Activated B cell treated with CpG ODN at 0.5 μM for 24 hours (primary cell): ENCODE data around the gene CHST14. TPM values are rescaled to one million over a fixed set of nuclear protein-coding genes. Genes with fewer than 3 reads are reported as not detected.
A peak's percentile ranks its signal among the peaks of the same experiment; 100 is the strongest.

ENCODE experiments used
- ATAC-seq: fragments of 200-7000 bp; cut with Tn5 transposase; one replicate; pipeline ENCODE4 v1.10.0; 2021; ENCODE audit warnings: low read depth, mild to moderate bottlenecking, moderate library complexity
- CTCF ChIA-PET: fragments of 350-600 bp; sonication (Branson Sonifier 250); formaldehyde crosslinking; loops from one replicate; lab custom pipeline; 2021; ENCODE audit warnings: antibody characterized with exemption; lab: Charles Lee
- POLR2A ChIA-PET: fragments of 350-600 bp; sonication (Branson Sonifier 250); formaldehyde crosslinking; loops from one replicate; lab custom pipeline; 2021; ENCODE audit warnings: antibody characterized with exemption; lab: Charles Lee
- DNase-seq: peaks from one replicate; pipeline ENCODE4 v3.0.0; 2022
- H3K27ac Mint-ChIP-seq: one replicate; pipeline ENCODE4 v1.8.0; 2020; ENCODE audit warnings: mixed read lengths
- H3K27me3 Mint-ChIP-seq: one replicate; pipeline ENCODE4 v1.8.0; 2021; ENCODE audit warnings: mixed read lengths
- H3K36me3 Mint-ChIP-seq: one replicate; pipeline ENCODE4 v1.8.0; 2021; ENCODE audit warnings: low read depth, mixed read lengths
- H3K4me1 Mint-ChIP-seq: one replicate; pipeline ENCODE4 v1.8.0; 2021; ENCODE audit warnings: mixed read lengths
- H3K4me3 Mint-ChIP-seq: one replicate; pipeline ENCODE4 v1.8.0; 2020; ENCODE audit warnings: mild to moderate bottlenecking, mixed read lengths
- H3K9me3 Mint-ChIP-seq: one replicate; pipeline ENCODE4 v1.8.0; 2020; ENCODE audit warnings: mixed read lengths
- CTCF ChIP-seq: fragments of 200-600 bp; IDR thresholded peaks from one replicate; pipeline ENCODE4 v1.8.0; 2022; ENCODE audit warnings: antibody characterized with exemption, mild to moderate bottlenecking
- intact Hi-C: fragments of 100-400 bp; cut with micrococcal nuclease; formaldehyde crosslinking; loops from one replicate; pipeline ENCODE4 v1.15.1; 2024
- total RNA-seq: library from RNA; stranded (reverse); gene quantifications from 2 replicates; pipeline ENCODE4 v1.2.3, GENCODE V29; 2022

The CHST14 gene
- total RNA-seq, 1 donor from 2014 or later, result 10.2 TPM

- intact Hi-C loops, result no loop called here
- H3K4me1 Mint-ChIP-seq, result no peaks in the 10 kb centered on the region
- TF ChIP-seq CTCF, result no peak
- no peak overlapping the region for H3K27ac Mint-ChIP-seq
- DNase-seq, result no peak
- no peak for ATAC-seq
- H3K9me3 Mint-ChIP-seq, result no peaks in the 10 kb centered on the region
- H3K4me3 Mint-ChIP-seq, result no peak overlapping the region
- ChIA-PET CTCF (no interaction called here), POLR2A (interaction anchor here (0.6 kb wide), 1 partner anchor 90 kb away, joined by 3 read pairs; no protein-coding TSS in a partner anchor)
- peaks cover 37% of the 10 kb centered on the region for H3K27me3 Mint-ChIP-seq
- no peaks in the 10 kb centered on the region for H3K36me3 Mint-ChIP-seq
Observed at GRCh38 chr15:40499931-40500330, 29.1 kb downstream of the CHST14 start.

- DNase-seq (no peak), ATAC-seq (no peak)
- H3K4me3 Mint-ChIP-seq, result no peak overlapping the region
- no peak overlapping the region for H3K27ac Mint-ChIP-seq
- peaks cover 36% of the 10 kb centered on the region for H3K27me3 Mint-ChIP-seq
- intact Hi-C loops, result no loop called here
- CTCF ChIA-PET, result no interaction called here
- no peaks in the 10 kb centered on the region for H3K4me1 Mint-ChIP-seq
- TF ChIP-seq CTCF, result no peak
- no peaks in the 10 kb centered on the region for H3K9me3 Mint-ChIP-seq
- H3K36me3 Mint-ChIP-seq, result no peaks in the 10 kb centered on the region
- POLR2A ChIA-PET, result interaction anchor here (0.6 kb wide), 1 partner anchor 89 kb away, joined by 3 read pairs; no protein-coding TSS in a partner anchor
Observed at GRCh38 chr15:40500568-40501330, 30.0 kb downstream of the CHST14 start.

- ChIA-PET POLR2A (interaction anchor here (0.7 kb wide), 1 partner anchor 27 kb away, joined by 3 read pairs; no protein-coding TSS in a partner anchor), CTCF (no interaction called here)
- TF ChIP-seq CTCF, result no peak
- Mint-ChIP-seq H3K9me3 (no peaks in the 10 kb centered on the region), H3K4me1 (no peaks in the 10 kb centered on the region), H3K27ac (no peak overlapping the region), H3K27me3 (peaks cover 40% of the 10 kb centered on the region), H3K36me3 (no peaks in the 10 kb centered on the region), H3K4me3 (no peak overlapping the region)
- ATAC-seq (no peak), DNase-seq (no peak)
- intact Hi-C loops, result no loop called here
Observed at GRCh38 chr15:40501487-40501886, 30.7 kb downstream of the CHST14 start.

GRCh38 chr15:40506964-40507571 lies 36.3 kb downstream of the CHST14 start:
- peak; percentile 49 for DNase-seq
- ChIA-PET CTCF (interaction anchor here (0.9 to 1.4 kb wide), 2 partner anchors 12 to 13 kb away, joined by 3 to 4 read pairs; no protein-coding TSS in a partner anchor), POLR2A (interaction anchor here (0.8 kb wide), 1 partner anchor 66 kb away, joined by 4 read pairs; the partner anchor contains the start of gene BAHD1)
- Mint-ChIP-seq H3K4me1 (peaks cover 25% of the 10 kb centered on the region), H3K9me3 (no peaks in the 10 kb centered on the region), H3K4me3 (peak overlapping the region; percentile 51), H3K27me3 (peaks cover 37% of the 10 kb centered on the region), H3K27ac (no peak overlapping the region), H3K36me3 (no peaks in the 10 kb centered on the region)
- ATAC-seq, result peak; percentile 45
- TF ChIP-seq CTCF, result no peak
- intact Hi-C loops, result loop anchor here (1.0 to 2.0 kb wide), 3 partner anchors 36 to 163 kb away; partner anchors contain the start of gene CHST14

- H3K9me3 Mint-ChIP-seq, result no peaks in the 10 kb centered on the region
- TF ChIP-seq CTCF, result no peak
- POLR2A ChIA-PET, result no interaction called here
- CTCF ChIA-PET, result interaction anchor here (1.2 kb wide), 1 partner anchor 11 kb away, joined by 3 read pairs; no protein-coding TSS in a partner anchor
- no peak for ATAC-seq
- H3K4me3 Mint-ChIP-seq, result no peak overlapping the region
- H3K36me3 Mint-ChIP-seq, result no peaks in the 10 kb centered on the region
- intact Hi-C loops, result no loop called here
- no peak overlapping the region for H3K27ac Mint-ChIP-seq
- DNase-seq, result no peak
- peaks cover 28% of the 10 kb centered on the region for H3K4me1 Mint-ChIP-seq
- peaks cover 27% of the 10 kb centered on the region for H3K27me3 Mint-ChIP-seq
Observed at GRCh38 chr15:40508216-40508615, 37.4 kb downstream of the CHST14 start.
